Measurements from ENCODE around the gene CCL8.
"Not testable (repeated sequence)": the region's sequence is repeated elsewhere in the genome, so short reads cannot be mapped to it uniquely, and the experiment has no call there.

Gene CCL8

GRCh38 chr17:34318474-34318873, 761 bp upstream of the CCL8 start:
- DNase-seq, result no peak

GRCh38 chr17:34321964-34322363, 2.7 kb downstream of the CCL8 start:
- DNase-seq, result no peak

DNA sequence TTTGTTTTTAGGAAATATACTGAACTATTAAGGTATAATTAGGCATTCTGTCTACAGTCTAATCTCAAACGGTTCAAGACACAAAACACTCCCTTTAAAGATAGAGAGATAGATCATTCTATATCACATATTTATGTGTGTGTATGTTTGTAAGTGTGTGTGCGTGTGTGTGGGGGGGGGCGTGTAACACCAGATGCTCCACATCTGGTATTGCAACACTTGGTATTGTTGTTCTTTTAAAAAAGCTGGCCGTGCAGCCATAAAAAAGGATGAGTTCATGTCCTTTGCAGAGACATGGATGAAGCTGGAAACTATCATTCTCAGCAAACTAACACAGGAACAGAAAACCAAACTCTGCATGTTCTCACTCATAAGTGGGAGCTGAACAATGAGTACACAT, 8.3 kb downstream of the CCL8 start:
- DNase-seq, result not testable (repeated sequence)

- DNase-seq, result no peak
Observed at GRCh38 chr17:34337701-34338100, 18.5 kb downstream of the CCL8 start.

- DNase-seq, result no peak
Observed at GRCh38 chr17:34339138-34339770, 20.0 kb downstream of the CCL8 start.

- no peak for DNase-seq
Observed at GRCh38 chr17:34341916-34342315, 22.7 kb downstream of the CCL8 start.

- DNase-seq, result no peak
Observed at GRCh38 chr17:34347063-34347462, 27.8 kb downstream of the CCL8 start.

GRCh38 chr17:34349751-34350150, 30.5 kb downstream of the CCL8 start:
- DNase-seq, result no peak

- DNase-seq, result no peak
Observed at GRCh38 chr17:34351096-34351495, 31.9 kb downstream of the CCL8 start.

DNA sequence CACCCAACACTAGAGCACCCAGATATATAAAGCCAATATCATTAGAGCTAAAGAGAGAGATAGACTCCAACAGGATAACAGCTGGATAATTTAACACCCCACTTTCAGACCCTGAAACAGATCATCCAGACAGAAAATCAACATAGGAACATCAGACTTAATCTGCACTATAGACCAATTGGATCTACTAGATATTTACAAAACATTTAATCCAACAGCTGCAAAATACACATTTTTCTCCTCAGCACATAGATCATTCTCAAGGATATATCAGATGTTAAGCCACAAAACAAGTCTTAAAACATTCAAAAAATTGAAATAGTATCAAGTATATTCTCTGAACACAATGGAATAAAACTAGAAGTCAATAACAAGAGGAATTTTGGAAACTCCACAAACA, 33.0 kb downstream of the CCL8 start:
- DNase-seq, result no peak

DNA sequence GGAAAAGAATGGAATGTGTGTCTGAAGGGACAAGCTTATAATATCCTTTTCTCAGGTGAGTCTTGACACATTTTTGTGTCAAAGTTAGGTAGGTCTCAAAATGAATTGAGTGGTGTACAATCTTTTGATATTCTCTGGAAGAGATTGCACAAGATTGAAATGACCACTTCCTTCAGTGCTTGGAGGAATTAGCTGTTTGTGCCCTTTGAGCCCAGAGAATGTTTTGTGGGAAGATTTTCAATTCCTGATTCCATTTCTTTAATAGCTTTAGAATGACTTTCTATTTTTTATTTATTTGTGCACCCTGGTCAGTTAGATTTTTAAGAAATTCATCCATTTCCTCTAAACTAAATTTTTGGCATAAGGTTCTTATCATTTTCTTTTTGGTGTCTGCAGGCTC, 35.4 kb downstream of the CCL8 start:
- DNase-seq, result no peak

DNA sequence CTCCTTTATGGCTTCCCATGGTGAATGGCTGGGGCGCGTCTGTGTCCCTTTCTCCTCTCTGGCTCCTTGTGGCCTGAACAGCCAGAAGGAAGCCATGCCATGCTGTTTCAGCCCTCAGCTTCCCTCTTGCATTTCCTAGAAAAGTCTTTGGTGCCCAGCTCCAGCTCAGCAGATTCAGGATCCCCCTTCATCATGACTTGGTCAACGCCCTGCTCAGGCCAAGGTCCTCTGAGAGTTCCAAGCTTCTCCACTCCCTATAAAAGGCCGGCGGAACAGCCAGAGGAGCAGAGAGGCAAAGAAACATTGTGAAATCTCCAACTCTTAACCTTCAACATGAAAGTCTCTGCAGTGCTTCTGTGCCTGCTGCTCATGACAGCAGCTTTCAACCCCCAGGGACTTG, 37.0 kb downstream of the CCL8 start, which contains the start of gene CCL13:
Gene CCL13 (plus strand): TSS at position 287 of the 400 bp plus-strand sequence. CDS start 47 bp downstream, at position 334.
- DNase-seq, result no peak

DNA sequence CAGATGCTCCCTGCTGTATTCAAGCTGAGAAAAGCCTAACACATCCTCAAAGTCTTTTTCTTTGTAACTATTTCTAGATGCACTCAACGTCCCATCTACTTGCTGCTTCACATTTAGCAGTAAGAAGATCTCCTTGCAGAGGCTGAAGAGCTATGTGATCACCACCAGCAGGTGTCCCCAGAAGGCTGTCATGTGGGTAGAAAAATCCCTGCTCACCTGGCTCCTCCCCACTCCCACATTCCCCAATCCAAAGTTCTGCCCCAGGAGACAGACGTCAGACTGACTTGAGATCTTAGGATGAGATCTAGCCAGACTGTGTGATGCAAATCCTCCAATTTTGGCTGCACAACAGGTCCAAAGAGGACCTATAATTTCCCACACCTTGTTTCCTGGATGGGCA, 38.2 kb downstream of the CCL8 start:
- no peak for DNase-seq

DNA sequence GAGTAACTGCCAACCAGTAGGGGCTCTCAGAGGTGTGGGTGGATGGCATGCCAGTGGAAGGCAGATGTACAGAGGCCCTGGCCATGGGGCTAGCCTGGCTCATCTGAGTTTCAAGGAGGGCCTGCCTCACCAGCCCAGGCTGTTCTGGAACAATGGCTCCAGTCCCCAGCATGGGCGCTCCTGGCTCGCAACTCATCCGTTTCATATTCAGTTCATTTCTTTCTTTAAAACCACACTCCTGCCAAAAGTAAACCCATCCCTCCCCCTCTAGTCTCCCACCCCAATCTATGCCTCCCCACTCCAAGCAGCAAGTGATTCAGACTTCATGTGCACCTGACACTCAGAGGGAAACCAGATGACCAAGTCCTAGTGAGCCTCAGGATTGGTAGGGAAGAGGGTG, 39.4 kb downstream of the CCL8 start:
- no peak for DNase-seq

DNA sequence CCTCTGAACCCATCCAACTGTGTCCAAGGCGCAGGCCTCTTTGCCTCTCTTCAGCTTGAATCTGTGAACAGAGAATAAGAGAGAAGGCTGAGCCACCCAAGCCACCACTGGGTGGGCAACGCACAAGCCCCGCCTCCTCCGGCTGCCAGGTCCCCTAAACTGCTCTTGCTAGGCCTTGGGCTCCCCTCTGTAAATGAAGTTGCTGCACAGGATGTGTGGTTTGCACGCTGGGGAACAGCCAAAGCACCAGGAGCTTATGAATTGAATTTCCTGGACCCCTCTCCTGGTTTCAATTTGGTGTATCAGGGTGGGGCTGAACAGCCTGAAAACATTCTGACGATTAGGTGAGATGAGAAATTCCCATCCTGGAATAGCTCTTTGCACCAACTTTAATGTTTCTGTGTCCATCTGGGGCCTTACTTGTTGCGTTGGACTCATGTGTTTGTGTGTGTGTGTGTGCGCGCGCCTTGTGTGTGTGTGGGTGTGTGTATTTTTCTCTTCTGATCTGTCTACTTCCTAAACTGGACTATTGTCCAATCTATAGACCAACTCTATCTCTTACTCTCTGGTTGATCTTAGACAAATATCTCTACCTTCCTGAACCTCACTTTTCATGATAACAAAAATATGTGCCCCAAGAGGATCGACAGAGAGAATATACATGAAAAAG, 41.5 kb downstream of the CCL8 start:
- DNase-seq, result no peak

DNA sequence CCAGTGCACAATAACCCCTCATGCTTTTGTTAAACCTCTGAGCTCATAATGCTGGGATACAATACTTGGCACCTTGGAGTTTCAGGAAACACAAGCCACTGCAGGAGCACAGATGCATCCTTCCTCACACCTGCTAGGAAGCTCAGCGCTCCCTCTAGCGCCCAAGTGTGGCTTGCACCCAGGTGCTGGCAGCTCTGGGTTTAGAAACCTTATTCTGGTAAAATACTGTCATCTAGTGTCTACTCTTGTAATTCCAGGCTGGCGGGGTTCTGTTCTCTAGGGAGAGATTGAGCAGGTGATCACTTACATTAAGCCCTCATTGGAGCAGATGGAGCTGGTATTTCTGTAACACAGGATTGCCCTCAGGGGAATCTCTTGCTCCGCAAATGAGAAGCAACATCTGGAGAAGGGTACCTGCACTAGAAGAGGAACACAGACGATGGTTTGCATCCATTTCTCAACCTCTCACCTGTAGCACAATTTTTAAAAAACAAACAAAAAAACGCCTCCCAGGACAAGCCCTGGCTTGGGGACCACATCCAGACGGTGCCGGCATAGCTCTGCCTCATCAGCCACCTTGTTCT, 42.3 kb downstream of the CCL8 start:
- peak; percentile 71 for DNase-seq

GRCh38 chr17:34363183-34363661, 44.0 kb downstream of the CCL8 start, which contains the start of gene CCL1:
Gene CCL1, minus strand, starts transcription at chr17:34363233. Its CDS starts 72 bp downstream, at chr17:34363161.
- no peak for DNase-seq

GRCh38 chr17:34364751-34365150, 45.5 kb downstream of the CCL8 start:
- DNase-seq, result no peak

DNA sequence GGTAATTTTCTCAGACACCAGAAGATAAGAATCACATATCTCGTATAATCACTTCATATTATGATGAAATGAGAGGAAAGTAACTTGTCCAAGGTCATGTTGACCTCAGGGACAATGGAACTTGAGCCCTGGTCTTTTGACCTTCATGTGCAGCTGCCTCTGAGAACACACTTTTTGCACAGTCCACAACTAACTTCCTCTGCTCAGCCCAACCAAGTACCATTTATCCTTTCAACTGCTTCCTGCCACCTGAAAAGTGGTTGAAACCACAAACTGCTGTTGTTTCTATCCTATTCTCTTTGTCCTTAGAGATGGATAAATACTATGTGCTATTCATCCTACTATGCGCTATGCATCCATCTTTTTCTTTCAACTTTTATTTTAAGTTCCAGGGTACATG, 46.1 kb downstream of the CCL8 start:
- DNase-seq, result no peak

DNA sequence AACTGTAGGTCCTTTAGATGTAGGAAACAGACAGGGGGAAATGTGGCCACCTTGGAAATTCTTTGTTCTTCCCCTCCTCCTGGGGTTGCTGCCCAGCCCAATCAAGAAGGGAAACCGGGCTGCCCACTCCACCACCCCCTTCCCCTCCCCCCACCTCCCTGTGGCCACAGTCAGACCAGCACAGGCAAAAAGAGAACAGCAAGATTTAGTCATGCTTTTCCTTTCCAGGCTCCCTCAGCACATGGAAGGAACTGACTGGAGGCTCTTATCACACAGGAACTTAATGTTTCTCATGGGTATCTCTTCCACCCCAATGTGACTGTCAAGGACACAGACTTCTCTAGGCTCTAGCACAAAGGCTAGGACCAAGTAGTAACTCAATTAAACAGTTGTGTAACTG, 46.8 kb downstream of the CCL8 start:
- DNase-seq, result no peak

DNA sequence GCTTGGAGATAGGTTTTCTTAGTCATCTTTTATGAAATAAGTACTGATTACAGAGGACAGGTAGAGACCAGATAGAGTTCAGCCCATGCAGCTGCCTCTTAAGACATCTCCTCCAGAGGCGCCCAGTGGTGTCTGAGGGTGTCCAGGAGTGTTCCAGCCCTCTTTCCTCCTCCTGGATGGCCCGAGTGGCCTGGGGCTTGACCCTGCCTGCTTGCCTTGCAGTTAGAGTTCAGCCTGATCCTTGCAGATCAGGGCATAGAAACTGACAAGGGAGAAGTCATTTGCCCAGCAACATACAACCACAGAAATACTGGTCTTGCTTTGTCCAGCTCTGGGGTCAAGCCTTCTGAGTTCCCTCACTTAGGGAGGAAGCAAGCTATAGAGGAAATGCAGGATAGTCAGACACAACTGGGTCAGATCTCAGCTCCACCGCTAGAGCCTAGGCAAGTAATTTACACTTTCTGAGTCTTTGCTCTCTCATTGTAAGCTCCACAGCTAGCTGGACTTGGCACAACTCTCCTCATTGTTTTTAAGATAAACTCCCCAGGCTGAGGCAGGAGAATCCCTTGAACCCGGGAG, 47.4 kb downstream of the CCL8 start:
- DNase-seq, result no peak

DNA sequence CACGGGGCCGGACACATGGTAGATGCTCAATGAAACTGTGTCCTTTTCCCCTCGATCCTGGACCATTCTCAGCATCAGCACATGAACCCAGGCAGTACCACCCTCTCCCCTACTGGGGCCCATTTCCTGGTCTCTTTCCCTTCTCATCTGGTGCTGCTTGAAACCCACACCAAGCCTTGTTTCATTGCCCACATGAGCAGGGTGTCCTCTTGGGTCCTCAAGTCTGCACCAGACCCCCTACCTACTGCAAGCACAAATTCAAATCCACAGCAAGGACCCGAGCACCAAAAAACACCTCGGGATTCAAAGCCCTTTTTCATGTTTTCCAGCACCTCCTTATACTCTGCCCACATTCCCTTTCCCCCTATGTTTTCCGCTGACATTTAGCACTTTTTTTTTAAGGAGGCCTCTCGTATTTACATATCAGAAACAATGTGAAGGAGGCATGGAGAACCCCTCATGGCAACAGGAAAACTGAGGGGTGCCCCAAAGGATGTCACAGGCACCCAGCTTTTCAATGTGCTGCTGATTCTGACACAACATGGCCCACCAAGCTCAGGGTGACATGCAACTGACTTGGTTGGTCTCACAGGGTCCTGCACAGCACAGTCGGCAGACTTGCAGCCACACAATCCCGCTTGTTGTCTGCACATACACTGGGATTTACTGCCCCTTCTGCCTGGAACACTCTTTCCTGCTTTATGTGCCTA, 48.4 kb downstream of the CCL8 start:
- no peak for DNase-seq
